Measurements from ENCODE around the gene MEOX1. TPM values are rescaled to one million over a fixed set of nuclear protein-coding genes. Genes with fewer than 3 reads are reported as not detected.
"Not testable (repeated sequence)": the region's sequence is repeated elsewhere in the genome, so short reads cannot be mapped to it uniquely, and the experiment has no call there.

MEOX1 gene
- total and polyA plus RNA-seq, 4 donors, result 0.26 to 1.2 (median 0.70) TPM

GRCh38 chr17:43689814-43690213, 28.1 kb upstream of the MEOX1 start:
- ATAC-seq (ENCODE audit: insufficient read depth, low FRiP score) (no peak), DNase-seq (no peak)
- Histone ChIP-seq H3K4me3 (no peak overlapping the region), H3K36me3 (ENCODE audit: control insufficient read depth in 4 of 4, insufficient read depth in 4 of 4, low read length in 4 of 4) (no peaks in the 10 kb centered on the region), H3K9ac (ENCODE audit: insufficient read depth in 1 of 2, low read length in 2 of 2) (no peak overlapping the region), H3K27me3 (ENCODE audit: control insufficient read depth in 3 of 3, insufficient read depth in 3 of 3, low read length in 2 of 3) (no peaks in the 10 kb centered on the region), H3K4me1 (ENCODE audit: control insufficient read depth in 5 of 5, insufficient read depth in 5 of 5, low read length in 5 of 5) (no peaks in the 10 kb centered on the region), H3K9me3 (ENCODE audit: control insufficient read depth in 4 of 4, insufficient read depth in 3 of 4, low read length in 3 of 4) (no peaks in the 10 kb centered on the region), H3K27ac (ENCODE audit: low read depth in 1 of 2, low read length in 1 of 2) (no peak overlapping the region)
- 71 to 72% methylated on average over 6 of the region's 6 CpGs for WGBS, 2 donors
- no peak for TF ChIP-seq CTCF (IDR thresholded peaks at IDR 0.05; ENCODE audit: control extremely low read depth, extremely low read depth)

GRCh38 chr17:43689131-43689530, 27.4 kb upstream of the MEOX1 start:
- Histone ChIP-seq H3K27me3 (ENCODE audit: control insufficient read depth in 3 of 3, insufficient read depth in 3 of 3, low read length in 2 of 3) (no peaks in the 10 kb centered on the region), H3K36me3 (ENCODE audit: control insufficient read depth in 4 of 4, insufficient read depth in 4 of 4, low read length in 4 of 4) (no peaks in the 10 kb centered on the region), H3K27ac (ENCODE audit: low read depth in 1 of 2, low read length in 1 of 2) (no peak overlapping the region), H3K4me1 (ENCODE audit: control insufficient read depth in 5 of 5, insufficient read depth in 5 of 5, low read length in 5 of 5) (no peaks in the 10 kb centered on the region), H3K9me3 (ENCODE audit: control insufficient read depth in 4 of 4, insufficient read depth in 3 of 4, low read length in 3 of 4) (no peaks in the 10 kb centered on the region), H3K4me3 (no peak overlapping the region), H3K9ac (ENCODE audit: insufficient read depth in 1 of 2, low read length in 2 of 2) (no peak overlapping the region)
- DNase-seq (no peak), ATAC-seq (ENCODE audit: insufficient read depth, low FRiP score) (no peak)
- TF ChIP-seq CTCF (IDR thresholded peaks at IDR 0.05; ENCODE audit: control extremely low read depth, extremely low read depth), result no peak
- WGBS, 2 donors, result 86 to 93% methylated on average over 3 of the region's 3 CpGs

GRCh38 chr17:43686957-43687356, 25.2 kb upstream of the MEOX1 start:
- not testable (repeated sequence) for ATAC-seq (ENCODE audit: insufficient read depth, low FRiP score)

GRCh38 chr17:43683928-43684653, 22.4 kb upstream of the MEOX1 start:
- no peak for TF ChIP-seq CTCF (IDR thresholded peaks at IDR 0.05; ENCODE audit: control extremely low read depth, extremely low read depth)
- Histone ChIP-seq H3K9me3 (ENCODE audit: control insufficient read depth in 4 of 4, insufficient read depth in 3 of 4, low read length in 3 of 4) (no peaks in the 10 kb centered on the region), H3K27ac (ENCODE audit: low read depth in 1 of 2, low read length in 1 of 2) (no peak overlapping the region), H3K4me1 (ENCODE audit: control insufficient read depth in 5 of 5, insufficient read depth in 5 of 5, low read length in 5 of 5) (no peaks in the 10 kb centered on the region), H3K27me3 (ENCODE audit: control insufficient read depth in 3 of 3, insufficient read depth in 3 of 3, low read length in 2 of 3) (no peaks in the 10 kb centered on the region), H3K9ac (ENCODE audit: insufficient read depth in 1 of 2, low read length in 2 of 2) (no peak overlapping the region), H3K4me3 (no peak overlapping the region), H3K36me3 (ENCODE audit: control insufficient read depth in 4 of 4, insufficient read depth in 4 of 4, low read length in 4 of 4) (no peaks in the 10 kb centered on the region)
- 93% methylated on average over 12 of the region's 12 CpGs for WGBS, 2 donors
- DNase-seq (no peak), ATAC-seq (ENCODE audit: insufficient read depth, low FRiP score) (no peak)

More at GRCh38 chr17:43686957-43687356, 25.2 kb upstream of the MEOX1 start:
- H3K36me3 ChIP-seq (ENCODE audit: control insufficient read depth in 4 of 4, insufficient read depth in 4 of 4, low read length in 4 of 4); H3K4me3 ChIP-seq; H3K9ac ChIP-seq (ENCODE audit: insufficient read depth in 1 of 2, low read length in 2 of 2); DNase-seq; H3K27ac ChIP-seq (ENCODE audit: low read depth in 1 of 2, low read length in 1 of 2); H3K9me3 ChIP-seq (ENCODE audit: control insufficient read depth in 4 of 4, insufficient read depth in 3 of 4, low read length in 3 of 4); H3K4me1 ChIP-seq (ENCODE audit: control insufficient read depth in 5 of 5, insufficient read depth in 5 of 5, low read length in 5 of 5); H3K27me3 ChIP-seq (ENCODE audit: control insufficient read depth in 3 of 3, insufficient read depth in 3 of 3, low read length in 2 of 3): not testable (repeated sequence)
- WGBS, 2 donors, result 90 to 94% methylated on average over 9 of the region's 9 CpGs
